ENCODE measurements around the gene PPM1H. TPM values are rescaled to one million over a fixed set of nuclear protein-coding genes. Genes with fewer than 3 reads are reported as not detected.
A peak's percentile ranks its signal among the peaks of the same experiment; 100 is the strongest.

Gene PPM1H
- total RNA-seq, 1 donor from 2014 or later: 15.7 TPM

GRCh38 chr12:62744551-62744950 lies 190.4 kb downstream of the PPM1H start:
- no peak overlapping the region for H3K27ac Mint-ChIP-seq
- no peaks in the 10 kb centered on the region for H3K9me3 Mint-ChIP-seq
- no peak overlapping the region for H3K4me3 Mint-ChIP-seq
- H3K36me3 Mint-ChIP-seq: no peaks in the 10 kb centered on the region
- peaks cover 31% of the 10 kb centered on the region for H3K4me1 Mint-ChIP-seq
- no peak for TF ChIP-seq CTCF (IDR thresholded peaks at IDR 0.05; ENCODE audit: unreplicated experiment)
- no peaks in the 10 kb centered on the region for H3K27me3 Mint-ChIP-seq (ENCODE audit: low read depth)
- no peak for DNase-seq (ENCODE audit: low spot score in 2 of 2, unreplicated experiment in 2 of 2)

- no peaks in the 10 kb centered on the region for H3K27me3 Mint-ChIP-seq (ENCODE audit: low read depth)
- H3K36me3 Mint-ChIP-seq: no peaks in the 10 kb centered on the region
- peak overlapping the region; percentile 96 for H3K27ac Mint-ChIP-seq
- no peaks in the 10 kb centered on the region for H3K9me3 Mint-ChIP-seq
- H3K4me3 Mint-ChIP-seq: no peak overlapping the region
- no peak for DNase-seq (ENCODE audit: low spot score in 2 of 2, unreplicated experiment in 2 of 2)
- TF ChIP-seq CTCF (IDR thresholded peaks at IDR 0.05; ENCODE audit: unreplicated experiment): no peak
- peaks cover 55% of the 10 kb centered on the region for H3K4me1 Mint-ChIP-seq
Measured at GRCh38 chr12:62739266-62740015, 195.5 kb downstream of the PPM1H start.

GRCh38 chr12:62738616-62739015 lies 196.3 kb downstream of the PPM1H start:
- no peak for TF ChIP-seq CTCF (IDR thresholded peaks at IDR 0.05; ENCODE audit: unreplicated experiment)
- no peak for DNase-seq (ENCODE audit: low spot score in 2 of 2, unreplicated experiment in 2 of 2)
- Mint-ChIP-seq H3K4me3 (no peak overlapping the region), H3K9me3 (no peaks in the 10 kb centered on the region), H3K36me3 (no peaks in the 10 kb centered on the region), H3K27ac (no peak overlapping the region), H3K4me1 (peaks cover 58% of the 10 kb centered on the region), H3K27me3 (ENCODE audit: low read depth) (no peaks in the 10 kb centered on the region)

- no peak for TF ChIP-seq CTCF (IDR thresholded peaks at IDR 0.05; ENCODE audit: unreplicated experiment)
- DNase-seq (ENCODE audit: low spot score in 2 of 2, unreplicated experiment in 2 of 2): no peak
- Mint-ChIP-seq H3K4me1 (peaks cover 58% of the 10 kb centered on the region), H3K27ac (no peak overlapping the region), H3K36me3 (no peaks in the 10 kb centered on the region), H3K9me3 (no peaks in the 10 kb centered on the region), H3K27me3 (ENCODE audit: low read depth) (no peaks in the 10 kb centered on the region), H3K4me3 (no peak overlapping the region)
Measured at GRCh38 chr12:62738105-62738504, 196.8 kb downstream of the PPM1H start.

- H3K36me3 Mint-ChIP-seq: no peaks in the 10 kb centered on the region
- peak overlapping the region; percentile 28 for H3K27ac Mint-ChIP-seq
- H3K4me3 Mint-ChIP-seq: no peak overlapping the region
- H3K27me3 Mint-ChIP-seq (ENCODE audit: low read depth): no peaks in the 10 kb centered on the region
- peaks cover 63% of the 10 kb centered on the region for H3K4me1 Mint-ChIP-seq
- DNase-seq (ENCODE audit: low spot score in 2 of 2, unreplicated experiment in 2 of 2): no peak
- no peak for TF ChIP-seq CTCF (IDR thresholded peaks at IDR 0.05; ENCODE audit: unreplicated experiment)
- no peaks in the 10 kb centered on the region for H3K9me3 Mint-ChIP-seq
Measured at GRCh38 chr12:62737615-62738014, 197.3 kb downstream of the PPM1H start.
